Activated naive CD4-positive, alpha-beta T cell treated with anti-CD3 and anti-CD28 coated beads, Interleukin-2, amount 50 U/mL, for 24 hours (primary cell): Measurements from ENCODE around the gene ANKRD39.
"Not testable (repeated sequence)": the region's sequence is repeated elsewhere in the genome, so short reads cannot be mapped to it uniquely, and the experiment has no call there.

ENCODE experiments used
- H3K27ac Mint-ChIP-seq: one replicate; pipeline ENCODE4 v1.8.0; 2021; ENCODE audit warnings: mild to moderate bottlenecking, mixed read lengths
- H3K27me3 Mint-ChIP-seq: one replicate; pipeline ENCODE4 v1.8.0; 2021; ENCODE audit warnings: mixed read lengths
- H3K36me3 Mint-ChIP-seq: one replicate; pipeline ENCODE4 v1.8.0; 2021; ENCODE audit warnings: mixed read lengths
- H3K4me1 Mint-ChIP-seq: one replicate; pipeline ENCODE4 v1.8.0; 2021; ENCODE audit warnings: mixed read lengths
- H3K4me3 Mint-ChIP-seq: one replicate; pipeline ENCODE4 v1.8.0; 2021; ENCODE audit warnings: mild to moderate bottlenecking, mixed read lengths
- H3K9me3 Mint-ChIP-seq: one replicate; pipeline ENCODE4 v1.8.0; 2021; ENCODE audit warnings: mixed read lengths

ANKRD39 gene

GRCh38 chr2:96891591-96892333 is 33.9 kb upstream of the ANKRD39 start:
- no peaks in the 10 kb centered on the region for H3K36me3 Mint-ChIP-seq
- H3K27me3 Mint-ChIP-seq: no peaks in the 10 kb centered on the region
- H3K4me1 Mint-ChIP-seq: peaks cover 81% of the 10 kb centered on the region
- H3K27ac Mint-ChIP-seq: peak overlapping the region; percentile 91
- no peaks in the 10 kb centered on the region for H3K9me3 Mint-ChIP-seq
- H3K4me3 Mint-ChIP-seq: peak overlapping the region; percentile 66

- no peaks in the 10 kb centered on the region for H3K27me3 Mint-ChIP-seq
- no peaks in the 10 kb centered on the region for H3K36me3 Mint-ChIP-seq
- peaks cover 74% of the 10 kb centered on the region for H3K4me1 Mint-ChIP-seq
- peak overlapping the region; percentile 66 for H3K4me3 Mint-ChIP-seq
- H3K27ac Mint-ChIP-seq: peak overlapping the region; percentile 30
- no peaks in the 10 kb centered on the region for H3K9me3 Mint-ChIP-seq
Measured at GRCh38 chr2:96890726-96891385, 33.0 kb upstream of the ANKRD39 start.

GRCh38 chr2:96890252-96890651 is 32.4 kb upstream of the ANKRD39 start:
- Mint-ChIP-seq H3K27me3 (no peaks in the 10 kb centered on the region), H3K9me3 (no peaks in the 10 kb centered on the region), H3K27ac (no peak overlapping the region), H3K4me3 (no peak overlapping the region), H3K36me3 (no peaks in the 10 kb centered on the region), H3K4me1 (peaks cover 68% of the 10 kb centered on the region)

- H3K4me1 Mint-ChIP-seq: peaks cover 63% of the 10 kb centered on the region
- not testable (repeated sequence) for H3K4me3 Mint-ChIP-seq, H3K9me3 Mint-ChIP-seq, H3K36me3 Mint-ChIP-seq, H3K27ac Mint-ChIP-seq, H3K27me3 Mint-ChIP-seq
Measured at GRCh38 chr2:96889502-96889901, 31.7 kb upstream of the ANKRD39 start.

- peak overlapping the region; percentile 44 for H3K4me3 Mint-ChIP-seq
- no peaks in the 10 kb centered on the region for H3K9me3 Mint-ChIP-seq
- H3K27me3 Mint-ChIP-seq: no peaks in the 10 kb centered on the region
- H3K27ac Mint-ChIP-seq: no peak overlapping the region
- H3K36me3 Mint-ChIP-seq: no peaks in the 10 kb centered on the region
- H3K4me1 Mint-ChIP-seq: peaks cover 58% of the 10 kb centered on the region
Measured at GRCh38 chr2:96888072-96889011, 30.5 kb upstream of the ANKRD39 start.

DNA sequence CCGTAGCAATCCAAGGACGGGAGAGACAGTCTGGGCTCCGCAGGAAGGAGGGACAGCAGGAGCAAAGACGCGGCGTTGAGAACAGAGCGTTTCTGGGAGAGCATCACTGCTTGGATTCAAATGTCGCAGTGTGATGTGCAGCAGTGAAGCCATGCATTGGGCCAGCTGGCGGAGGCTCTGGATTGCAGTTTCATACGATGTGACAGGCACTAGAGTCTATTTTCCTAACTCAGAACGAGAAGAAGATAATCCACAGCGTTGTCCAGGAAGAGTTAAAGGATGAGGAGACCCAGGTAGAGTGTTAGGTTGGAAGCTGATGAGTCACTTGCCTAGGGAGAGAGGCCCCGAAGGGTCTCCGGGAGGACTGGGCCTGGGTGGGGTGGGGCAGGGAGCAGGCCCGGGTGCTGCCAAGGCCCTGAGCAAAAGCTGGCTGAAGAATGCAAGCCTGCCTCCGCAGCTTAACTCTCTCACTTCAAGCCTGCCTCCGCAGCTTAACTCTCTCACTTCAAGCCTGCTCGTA is 29.7 kb upstream of the ANKRD39 start:
- Mint-ChIP-seq H3K4me3 (no peak overlapping the region), H3K27ac (peak overlapping the region; percentile 5), H3K9me3 (no peaks in the 10 kb centered on the region), H3K36me3 (no peaks in the 10 kb centered on the region), H3K4me1 (peaks cover 50% of the 10 kb centered on the region), H3K27me3 (no peaks in the 10 kb centered on the region)

DNA sequence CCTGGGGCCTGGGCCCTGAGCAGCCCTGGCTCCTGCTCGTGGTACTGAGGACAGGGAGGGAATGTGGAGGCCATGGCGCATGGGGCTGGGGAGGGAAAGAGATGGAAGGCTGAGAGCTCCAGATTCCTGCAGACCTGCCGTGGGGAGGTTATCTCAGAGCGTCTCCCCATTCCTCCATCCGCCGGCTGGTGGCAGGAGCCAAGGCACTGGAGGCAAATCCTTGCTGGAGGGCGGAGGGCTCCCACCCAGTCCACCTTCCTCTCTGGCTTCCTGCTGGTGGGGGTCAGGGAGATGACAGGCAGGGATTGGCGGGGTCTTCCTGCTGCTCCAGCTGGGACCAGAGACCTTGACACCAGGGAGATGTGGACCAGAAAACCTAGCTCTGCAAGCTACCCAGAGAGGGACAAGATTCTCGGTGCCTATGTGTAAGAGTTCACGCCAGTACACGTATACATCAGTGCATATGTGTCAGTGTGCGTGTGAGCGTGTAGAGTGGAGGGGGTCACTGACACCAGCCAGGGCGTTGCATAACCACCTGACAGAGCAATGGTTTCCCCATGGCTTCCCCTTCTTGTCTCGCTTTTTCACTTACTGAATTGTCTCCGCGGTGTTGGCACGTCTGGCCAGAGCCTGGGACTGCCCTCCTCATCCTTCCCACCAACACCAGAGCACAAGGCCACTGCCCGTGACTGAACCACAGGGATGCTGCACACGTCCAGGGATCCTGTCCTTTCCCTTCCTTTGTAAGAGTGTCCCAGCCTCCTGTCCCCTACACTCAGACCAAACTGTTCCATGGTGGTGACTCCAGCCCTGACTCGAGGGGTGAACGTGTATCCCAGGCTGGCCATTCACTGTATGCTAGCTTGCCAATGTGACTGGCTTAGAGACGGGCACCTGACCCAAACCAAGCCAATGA is 27.9 kb upstream of the ANKRD39 start:
- Mint-ChIP-seq H3K27me3 (no peaks in the 10 kb centered on the region), H3K9me3 (no peaks in the 10 kb centered on the region), H3K36me3 (no peaks in the 10 kb centered on the region), H3K27ac (peak overlapping the region; percentile 59), H3K4me1 (peaks cover 32% of the 10 kb centered on the region), H3K4me3 (no peak overlapping the region)

- Mint-ChIP-seq H3K4me3 (no peak overlapping the region), H3K4me1 (peaks cover 26% of the 10 kb centered on the region), H3K9me3 (no peaks in the 10 kb centered on the region), H3K27ac (no peak overlapping the region), H3K27me3 (no peaks in the 10 kb centered on the region), H3K36me3 (no peaks in the 10 kb centered on the region)
Measured at GRCh38 chr2:96884299-96885094, 26.7 kb upstream of the ANKRD39 start.

DNA sequence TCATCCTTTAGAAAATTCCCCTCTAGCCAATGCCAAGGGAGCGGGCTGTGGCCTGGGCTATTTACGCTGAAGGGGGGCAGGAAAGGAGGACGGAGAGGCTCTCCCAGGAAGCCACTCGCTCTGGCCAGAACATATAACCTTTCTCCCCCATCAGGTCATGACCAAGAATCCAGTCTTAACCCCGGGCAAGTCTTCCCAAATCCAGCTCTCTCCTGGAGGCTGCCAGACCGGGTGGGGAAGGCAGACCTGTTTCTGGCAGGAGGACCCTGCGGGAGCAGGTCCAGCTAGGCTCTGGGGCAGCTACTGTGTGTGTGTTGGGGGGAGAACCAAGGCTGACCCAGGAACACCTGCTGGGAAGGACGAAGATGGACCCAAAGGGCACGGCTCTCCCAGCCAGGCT is 25.5 kb upstream of the ANKRD39 start:
- Mint-ChIP-seq H3K4me3 (no peak overlapping the region), H3K4me1 (peaks cover 15% of the 10 kb centered on the region), H3K9me3 (no peaks in the 10 kb centered on the region), H3K36me3 (no peaks in the 10 kb centered on the region), H3K27me3 (no peaks in the 10 kb centered on the region), H3K27ac (no peak overlapping the region)

GRCh38 chr2:96882906-96883305 is 25.1 kb upstream of the ANKRD39 start:
- Mint-ChIP-seq H3K4me3 (no peak overlapping the region), H3K9me3 (no peaks in the 10 kb centered on the region), H3K36me3 (no peaks in the 10 kb centered on the region), H3K4me1 (peaks cover 11% of the 10 kb centered on the region), H3K27ac (no peak overlapping the region), H3K27me3 (no peaks in the 10 kb centered on the region)

DNA sequence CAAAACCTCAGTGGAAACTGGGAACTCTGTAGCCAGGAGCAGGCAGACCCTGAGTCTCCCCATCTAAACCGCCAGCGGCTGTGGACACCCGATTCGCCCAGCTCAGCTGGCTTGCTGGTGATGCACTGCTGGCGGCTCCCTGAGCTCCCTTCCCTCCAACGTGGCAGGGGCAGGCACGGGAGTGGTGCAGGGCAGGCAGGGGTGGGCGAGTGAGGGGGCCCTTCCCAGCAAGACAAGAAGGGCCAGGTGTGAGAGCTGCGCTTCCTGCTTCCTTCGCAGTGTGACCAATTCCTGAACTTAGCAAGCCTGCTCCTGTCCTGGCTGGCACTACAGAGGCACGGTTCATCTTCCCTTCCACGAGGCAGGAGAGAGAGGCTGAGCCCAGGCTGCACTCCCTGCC is 24.4 kb upstream of the ANKRD39 start:
- H3K4me3 Mint-ChIP-seq: no peak overlapping the region
- H3K36me3 Mint-ChIP-seq: no peaks in the 10 kb centered on the region
- no peak overlapping the region for H3K27ac Mint-ChIP-seq
- no peaks in the 10 kb centered on the region for H3K27me3 Mint-ChIP-seq
- H3K9me3 Mint-ChIP-seq: no peaks in the 10 kb centered on the region
- H3K4me1 Mint-ChIP-seq: peaks cover 4% of the 10 kb centered on the region

DNA sequence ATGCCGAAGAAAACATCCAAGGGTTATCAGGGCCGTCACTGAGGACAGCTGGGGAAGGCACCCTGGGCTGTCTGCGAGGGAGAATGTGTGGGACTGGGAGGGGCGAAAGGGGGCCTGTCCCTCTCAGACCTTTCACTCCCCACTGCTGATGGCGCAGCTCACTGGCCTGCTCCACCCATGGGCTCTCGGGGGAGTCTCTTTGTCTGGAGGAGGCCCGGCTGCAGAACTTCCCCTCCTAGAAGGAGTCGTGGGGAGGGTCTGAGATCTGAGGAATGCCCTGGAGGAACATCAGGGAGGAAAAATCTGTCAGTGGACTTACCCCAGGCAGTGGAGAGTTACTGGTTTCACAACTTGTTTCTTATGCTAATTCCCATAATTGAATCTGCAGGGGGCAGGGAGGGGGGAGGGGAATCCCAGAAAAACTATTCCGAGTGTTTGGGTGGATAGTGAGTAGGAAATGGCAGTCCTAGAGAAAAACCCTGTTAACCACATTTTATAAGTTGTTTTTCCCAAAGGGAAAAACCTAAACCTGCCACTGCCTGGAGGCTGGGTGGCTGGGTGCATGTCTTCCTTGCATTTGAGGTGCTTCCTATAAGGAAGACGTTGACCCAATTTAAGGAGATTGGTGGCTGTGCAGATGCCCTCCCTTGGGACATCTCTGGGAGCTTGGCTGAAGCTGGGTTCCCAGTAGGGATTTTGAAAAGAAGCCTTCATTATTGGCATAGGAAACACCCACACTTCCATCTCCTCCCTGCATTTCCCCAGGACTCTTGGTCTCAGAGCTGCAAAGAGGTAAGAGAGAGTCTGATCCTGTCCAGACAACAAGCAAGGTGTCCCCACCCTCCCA is 23.8 kb upstream of the ANKRD39 start:
- Mint-ChIP-seq H3K4me1 (peaks cover 3% of the 10 kb centered on the region), H3K27me3 (no peaks in the 10 kb centered on the region), H3K27ac (no peak overlapping the region), H3K36me3 (no peaks in the 10 kb centered on the region), H3K9me3 (no peaks in the 10 kb centered on the region), H3K4me3 (no peak overlapping the region)

GRCh38 chr2:96880891-96881273 is 23.1 kb upstream of the ANKRD39 start:
- H3K36me3 Mint-ChIP-seq: no peaks in the 10 kb centered on the region
- H3K27me3 Mint-ChIP-seq: no peaks in the 10 kb centered on the region
- no peak overlapping the region for H3K27ac Mint-ChIP-seq
- no peaks in the 10 kb centered on the region for H3K4me1 Mint-ChIP-seq
- no peaks in the 10 kb centered on the region for H3K9me3 Mint-ChIP-seq
- no peak overlapping the region for H3K4me3 Mint-ChIP-seq
